NCI-H510A treated with DMSO at 0.1 percent for 48 hours (cell line): ENCODE results near the gene ENPP1.
"Not testable (repeated sequence)": the region's sequence is repeated elsewhere in the genome, so short reads cannot be mapped to it uniquely, and the experiment has no call there.

Experiments
- DNase-seq: peaks from one replicate; lab custom pipeline; 2025; lab: John Stamatoyannopoulos, UW

The ENPP1 gene

DNA sequence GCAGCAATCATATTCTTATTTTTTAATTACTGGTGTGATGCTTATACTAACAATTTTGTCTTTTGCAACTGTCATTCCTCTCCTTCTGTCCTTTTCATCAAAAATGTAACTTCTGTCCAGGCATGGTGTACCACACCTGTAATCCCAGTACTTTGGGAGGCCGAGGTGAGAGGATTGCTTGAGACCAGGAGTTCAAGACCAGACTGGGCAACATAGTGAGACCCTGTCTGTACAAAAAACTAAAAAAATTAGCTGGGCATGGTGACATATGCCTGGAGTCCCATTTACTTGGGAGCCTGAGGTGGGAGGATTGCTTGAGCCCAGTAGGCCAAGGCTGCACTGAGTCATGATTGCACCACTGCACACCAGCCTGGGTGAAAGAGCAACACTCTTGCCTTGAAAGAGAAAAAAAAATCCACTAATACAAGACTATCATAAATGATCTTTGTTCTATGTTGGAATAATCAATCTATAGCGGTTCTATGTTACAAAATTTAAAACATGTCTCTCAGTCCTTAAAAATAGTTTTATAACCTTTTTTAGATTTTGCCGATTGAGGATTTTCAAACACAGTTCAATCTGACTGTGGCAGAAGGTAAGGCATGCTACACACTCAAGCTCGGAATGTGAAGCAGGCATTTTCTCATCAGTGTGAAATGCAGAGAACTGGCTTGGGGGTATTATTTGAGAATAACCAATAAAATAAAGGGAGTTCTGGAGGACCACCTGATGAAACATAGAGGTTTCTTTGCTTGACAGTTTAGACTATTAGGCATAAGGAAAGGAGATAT is 70.4 kb downstream of the ENPP1 start:
- no peak for DNase-seq

DNA sequence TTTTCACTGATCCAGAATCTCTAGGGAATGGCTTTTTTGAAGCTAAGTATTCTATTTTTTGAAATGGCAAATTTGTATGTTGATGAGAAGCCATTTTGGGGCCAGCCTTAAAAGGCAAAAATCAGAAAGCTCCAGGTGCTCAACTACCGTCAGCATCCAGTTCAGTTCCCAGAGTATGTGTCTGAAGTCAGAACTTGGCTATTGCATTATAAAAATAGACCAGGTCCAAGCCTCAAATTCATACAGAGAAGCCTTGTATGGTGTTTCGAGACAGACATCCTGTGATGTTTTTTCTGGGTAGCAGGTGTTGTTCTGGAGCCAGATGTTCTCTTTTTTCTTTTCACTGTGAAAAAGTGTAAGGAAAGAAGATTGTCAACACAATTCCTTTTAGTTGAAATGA is 75.2 kb downstream of the ENPP1 start:
- DNase-seq = no peak

DNA sequence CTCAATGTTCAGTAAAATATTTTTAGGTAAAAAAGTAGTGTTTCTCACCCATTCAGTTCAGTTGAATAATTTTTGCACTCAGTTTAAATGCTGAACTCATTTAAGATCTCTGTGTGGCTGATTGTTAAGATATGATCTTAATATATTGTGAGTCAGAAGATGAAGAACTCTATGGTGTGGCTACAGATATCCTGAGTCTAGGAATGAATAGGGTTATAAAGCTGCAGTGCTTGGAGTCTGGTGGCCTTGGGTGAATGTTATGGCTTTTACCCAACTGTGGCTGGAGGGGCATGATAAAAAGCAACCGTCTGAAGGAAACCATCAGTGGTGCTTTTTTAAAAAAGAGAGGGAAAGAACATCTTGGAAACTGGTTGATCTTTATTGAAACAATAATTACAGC is 77.4 kb downstream of the ENPP1 start:
- DNase-seq = no peak

DNA sequence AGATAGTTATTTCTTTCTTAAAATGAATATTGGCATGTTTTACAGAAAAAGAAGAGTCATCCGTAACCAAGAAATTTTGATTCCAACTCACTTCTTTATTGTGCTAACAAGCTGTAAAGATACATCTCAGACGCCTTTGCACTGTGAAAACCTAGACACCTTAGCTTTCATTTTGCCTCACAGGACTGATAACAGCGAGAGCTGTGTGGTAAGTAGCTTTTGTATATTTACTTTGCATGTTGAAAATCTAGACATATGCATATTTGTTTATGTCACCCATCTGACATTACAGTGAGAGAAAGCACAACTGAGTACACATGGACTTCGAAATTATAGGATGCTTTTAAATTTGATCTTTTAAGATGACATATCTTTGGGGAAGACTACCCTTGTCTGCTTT is 78.7 kb downstream of the ENPP1 start:
- DNase-seq = no peak

DNA sequence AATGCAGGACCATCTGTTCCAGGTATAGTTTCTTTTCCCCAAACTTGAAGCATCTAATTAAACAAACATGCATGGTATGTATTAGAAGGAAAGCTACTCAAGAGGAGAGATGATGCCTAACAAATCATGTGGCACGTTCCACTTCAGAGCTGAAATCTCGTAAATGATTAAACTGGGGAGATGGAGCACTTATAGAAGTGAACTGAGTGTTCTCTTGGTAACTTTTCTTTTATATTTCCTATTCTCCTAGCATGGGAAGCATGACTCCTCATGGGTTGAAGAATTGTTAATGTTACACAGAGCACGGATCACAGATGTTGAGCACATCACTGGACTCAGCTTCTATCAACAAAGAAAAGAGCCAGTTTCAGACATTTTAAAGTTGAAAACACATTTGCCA is 82.3 kb downstream of the ENPP1 start:
- DNase-seq = no peak

DNA sequence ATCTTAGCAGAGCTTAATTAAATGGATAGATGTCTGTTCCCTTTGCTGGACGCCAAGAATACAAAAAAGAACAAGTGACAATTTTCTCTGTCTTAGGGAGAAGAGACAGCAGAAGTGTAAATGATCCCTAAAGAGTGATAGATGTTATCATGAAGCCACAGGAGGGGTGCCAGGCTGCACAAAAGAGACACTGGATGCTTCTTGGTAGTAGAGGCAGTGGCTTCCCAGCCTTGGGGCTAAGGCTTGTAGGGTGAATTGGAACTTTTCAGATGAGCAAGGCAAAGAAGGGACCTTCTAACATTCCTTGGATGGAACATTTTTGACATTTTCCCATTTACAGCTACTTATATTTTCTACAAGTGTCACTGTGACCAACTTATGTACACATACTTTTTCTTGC is 85.4 kb downstream of the ENPP1 start:
- no peak for DNase-seq

DNA sequence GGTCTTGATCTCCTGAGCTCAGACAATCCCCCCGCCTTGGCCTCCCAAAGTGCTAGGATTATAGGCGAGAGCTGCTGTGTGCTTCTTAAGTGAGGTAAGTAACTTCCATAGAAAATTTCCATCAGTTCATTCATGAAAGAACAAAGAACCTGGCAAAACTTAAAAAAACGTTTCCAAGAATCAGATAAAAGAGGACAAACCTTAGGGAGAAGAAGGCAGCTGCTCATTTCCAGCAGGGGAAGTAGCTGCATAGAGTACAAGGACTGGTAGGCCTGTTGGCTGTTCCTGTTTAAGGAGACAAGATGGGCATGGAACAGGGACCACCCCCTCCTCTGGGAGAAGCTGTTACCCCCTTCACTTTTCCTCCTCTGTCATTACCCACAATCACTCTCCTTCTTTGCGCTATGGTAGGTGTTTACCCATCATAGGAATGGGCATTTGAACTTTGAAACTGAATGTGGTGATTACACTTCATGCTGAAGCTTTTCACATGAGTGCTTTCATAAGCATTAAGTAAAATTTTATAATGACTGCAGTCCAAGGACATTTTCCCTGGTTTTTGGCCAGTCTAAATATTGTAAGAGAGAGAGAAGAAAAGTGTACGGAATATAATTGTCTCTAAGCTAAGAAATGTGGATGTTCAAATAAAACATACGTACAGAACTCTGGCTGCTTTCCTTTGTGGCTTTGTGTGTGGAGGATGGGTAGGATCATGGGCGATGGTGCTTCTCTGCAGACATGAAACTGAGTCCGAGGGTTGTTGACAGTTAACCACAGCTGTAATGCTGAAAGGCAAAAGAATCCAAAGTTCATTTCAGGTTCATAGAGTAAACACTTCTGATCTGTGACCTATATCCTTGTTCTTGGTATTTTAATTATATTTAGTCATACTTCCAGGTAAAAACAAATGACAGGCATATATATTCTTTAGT is 86.9 kb downstream of the ENPP1 start:
- DNase-seq = no peak

DNA sequence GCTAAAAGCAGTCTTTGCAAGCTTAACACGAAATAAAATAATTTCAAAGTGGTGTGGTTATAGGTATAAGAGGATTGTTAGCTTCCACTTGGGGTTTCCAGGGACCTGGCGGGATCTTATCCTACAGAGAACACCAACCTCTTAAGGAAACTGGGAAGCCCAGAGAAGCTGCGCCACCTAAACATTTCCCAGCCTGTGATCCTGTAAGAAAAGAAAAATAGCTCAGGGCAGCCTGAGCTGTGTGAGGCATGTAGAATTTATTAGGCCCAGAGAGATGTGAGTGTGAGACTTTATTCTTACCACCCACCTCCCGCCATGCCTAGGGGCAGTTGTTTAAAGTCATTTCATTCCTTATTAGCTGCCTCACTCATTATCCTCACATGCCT is 89.2 kb downstream of the ENPP1 start:
- no peak for DNase-seq

DNA sequence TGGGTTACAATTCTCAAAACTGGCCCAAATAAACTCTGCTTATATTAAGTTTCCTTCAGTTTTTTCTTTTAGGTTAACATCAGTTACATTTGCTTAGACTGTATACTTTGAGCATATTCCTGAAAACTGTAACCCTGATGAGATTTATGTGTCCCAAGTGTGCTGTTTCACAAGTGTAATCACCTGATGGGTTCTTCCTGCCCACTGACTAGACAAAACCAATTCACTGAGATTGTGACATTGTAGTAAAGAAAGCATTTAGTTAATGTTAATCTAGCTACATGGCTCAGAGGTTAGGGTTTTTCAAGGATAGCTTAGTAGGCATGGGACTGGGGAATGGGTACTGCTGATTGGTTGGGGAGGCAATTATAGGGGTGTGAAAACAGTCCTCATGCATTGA is 89.8 kb downstream of the ENPP1 start:
- DNase-seq = no peak

DNA sequence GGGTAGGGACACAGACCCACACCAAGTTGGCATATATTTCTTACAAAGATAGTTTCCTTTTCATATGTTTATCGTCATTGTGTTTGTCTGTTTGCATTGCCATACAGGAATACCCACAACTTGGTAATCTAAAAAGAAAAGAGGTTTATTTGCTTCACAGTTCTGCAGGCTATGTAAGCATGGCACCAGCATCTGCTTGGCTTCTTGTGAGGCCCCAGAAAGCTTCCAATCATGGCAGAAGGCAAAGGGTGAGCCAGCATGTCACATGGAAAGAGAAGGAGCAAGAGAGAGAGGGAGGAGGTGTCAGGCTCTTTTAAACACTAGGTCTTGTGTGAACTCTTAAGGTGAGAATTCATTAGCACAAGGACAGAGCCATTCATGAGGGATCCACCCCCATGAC is 90.9 kb downstream of the ENPP1 start:
- DNase-seq = no peak

DNA sequence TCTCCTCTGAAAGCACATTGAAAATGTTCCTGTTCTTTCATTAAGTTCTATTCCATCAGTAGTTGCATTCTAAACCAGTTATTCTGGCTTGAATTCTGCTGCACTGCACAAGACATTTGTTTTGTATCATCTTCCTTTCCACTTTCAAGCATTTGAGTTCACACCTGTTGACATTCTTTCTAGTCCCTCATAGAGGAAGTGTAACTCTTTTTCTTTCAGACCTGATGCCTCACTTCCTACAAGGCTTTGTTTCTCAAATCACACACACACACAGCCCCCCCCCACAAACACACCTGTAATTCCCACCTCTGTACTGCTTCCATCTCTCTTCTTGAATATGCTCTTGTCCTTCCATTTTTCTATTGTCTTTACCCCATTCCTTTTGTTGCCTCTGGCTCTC is 92.4 kb downstream of the ENPP1 start:
- DNase-seq = no peak

DNA sequence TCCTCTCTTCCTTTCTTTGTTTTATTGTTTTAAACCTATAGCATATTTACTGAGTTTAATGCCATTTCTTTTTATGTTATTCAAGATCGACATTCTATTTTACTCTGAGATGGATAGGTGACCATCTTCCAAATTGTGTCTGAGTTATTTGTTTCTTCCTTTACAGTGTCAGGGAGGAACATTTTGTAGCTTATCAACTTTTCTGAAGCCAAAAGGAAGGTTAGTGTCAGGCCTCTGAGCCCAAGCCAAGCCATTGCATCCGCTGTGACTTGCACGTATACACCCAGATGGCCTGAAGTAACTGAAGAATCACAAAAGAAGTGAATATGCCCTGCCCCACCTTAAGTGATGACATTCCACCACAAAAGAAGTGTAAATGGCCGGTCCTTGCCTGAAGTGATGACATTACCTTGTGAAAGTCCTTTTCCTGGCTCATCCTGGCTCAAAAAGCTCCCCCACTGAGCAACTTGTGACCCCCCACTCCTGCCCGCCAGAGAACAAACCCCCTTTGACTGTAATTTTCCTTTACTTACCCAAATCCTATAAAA is 93.6 kb downstream of the ENPP1 start:
- not testable (repeated sequence) for DNase-seq

DNA sequence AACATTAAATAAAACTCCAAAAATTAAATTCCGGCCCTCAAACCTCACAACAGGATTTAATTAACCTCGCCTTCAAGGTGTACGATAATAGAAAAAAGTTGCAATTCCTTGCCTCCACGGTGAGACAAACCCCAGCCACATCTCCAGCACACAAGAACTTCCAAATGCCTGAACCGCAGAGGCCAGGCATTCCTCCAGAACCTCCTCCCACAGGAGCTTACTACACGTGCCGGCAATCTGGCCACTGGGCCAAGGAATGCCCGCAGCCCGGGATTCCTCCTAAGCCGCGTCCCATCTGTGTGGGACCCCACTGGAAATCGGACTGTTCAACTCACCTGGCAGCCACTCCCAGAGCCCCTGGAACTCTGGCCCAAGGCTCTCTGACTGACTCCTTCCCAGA is 95.9 kb downstream of the ENPP1 start:
- DNase-seq = not testable (repeated sequence)

DNA sequence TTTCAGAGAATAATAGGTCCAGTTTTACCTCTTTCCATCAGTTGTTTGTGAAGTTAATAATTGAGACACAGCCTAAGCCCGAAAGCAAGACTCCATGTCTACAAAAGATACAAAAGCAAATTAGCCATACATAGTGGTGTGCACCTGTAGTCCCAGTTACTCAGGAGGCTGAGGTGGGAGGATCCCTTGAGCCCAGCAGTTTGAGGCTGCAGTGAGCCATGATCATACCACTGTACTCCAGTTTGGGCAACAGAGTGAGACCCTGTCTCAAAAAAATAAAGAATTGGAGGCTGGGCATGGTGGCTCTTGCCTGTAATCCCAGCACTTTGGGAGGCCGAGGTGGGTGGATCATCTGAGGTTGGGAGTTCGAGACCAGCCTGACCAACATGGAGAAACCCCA is 101.0 kb downstream of the ENPP1 start:
- not testable (repeated sequence) for DNase-seq

DNA sequence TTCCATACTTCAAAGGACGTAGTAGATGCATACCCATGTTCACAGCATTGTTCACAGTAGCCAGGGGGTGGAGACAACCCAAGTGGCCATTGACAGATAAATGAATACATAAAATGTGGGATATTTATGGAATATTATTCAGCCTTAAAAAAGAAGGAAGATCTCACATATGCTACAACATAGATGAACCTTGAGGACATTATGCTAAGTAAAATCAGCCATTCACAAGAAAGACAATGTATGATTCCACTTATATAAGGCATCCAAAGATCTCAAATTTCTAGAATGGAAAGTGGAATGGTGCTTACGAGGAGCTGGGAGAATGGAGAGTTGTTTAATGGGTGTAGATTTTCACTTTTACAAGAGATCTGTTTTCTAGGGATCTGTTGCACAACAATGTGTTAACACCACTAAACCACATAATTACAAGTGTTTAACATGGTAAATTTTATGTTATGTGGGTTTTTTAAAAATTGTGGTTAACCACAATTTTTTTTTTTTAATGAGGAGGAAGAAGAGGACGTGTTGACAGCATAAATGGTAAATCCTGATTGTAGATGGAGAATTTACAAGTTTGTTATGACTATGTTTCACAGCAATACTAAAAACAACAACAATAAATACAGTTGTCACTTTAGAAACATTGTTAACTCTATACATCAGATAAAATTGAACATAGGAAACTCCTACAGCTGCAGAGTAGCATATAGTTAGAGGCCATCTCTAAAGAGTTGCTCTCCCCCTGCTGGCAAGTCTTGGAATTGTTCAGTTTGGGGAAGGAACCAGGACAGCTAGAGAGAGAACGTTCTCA is 101.8 kb downstream of the ENPP1 start:
- DNase-seq = peak; percentile 17

DNA sequence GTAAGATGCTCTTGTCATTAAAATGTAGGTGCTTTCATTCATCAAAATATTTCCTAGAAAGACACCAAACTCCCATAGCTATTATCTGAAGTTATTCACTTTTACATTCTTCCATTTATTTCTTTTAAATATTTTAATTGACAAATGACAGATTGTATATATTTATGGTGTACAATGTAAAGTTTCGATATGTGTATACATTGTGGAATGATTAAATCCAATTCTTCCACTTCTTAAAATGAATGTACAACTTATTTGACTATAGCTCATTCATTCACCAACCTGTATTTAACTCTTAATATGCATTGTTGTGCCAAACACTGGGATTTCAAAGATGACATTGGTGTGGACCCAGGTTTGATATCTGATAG is 102.4 kb downstream of the ENPP1 start:
- DNase-seq = no peak

DNA sequence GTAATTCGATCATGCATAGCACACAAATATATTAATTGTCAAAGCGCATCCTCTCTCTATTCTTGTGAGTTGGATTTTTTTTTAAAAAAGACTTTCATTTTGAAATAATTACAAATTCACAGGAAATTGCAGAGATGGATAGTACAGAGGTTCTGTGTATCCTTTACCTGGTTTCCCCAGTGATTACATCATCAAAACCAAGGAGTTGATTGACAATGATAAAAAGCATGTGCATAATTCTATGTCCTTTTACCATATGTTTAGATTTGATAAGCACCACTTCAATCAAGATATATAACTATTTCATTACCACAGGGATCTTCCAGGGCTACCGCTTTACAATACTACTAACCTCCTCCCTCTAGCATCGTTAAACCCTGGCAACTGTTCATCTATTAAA is 103.1 kb downstream of the ENPP1 start:
- no peak for DNase-seq

DNA sequence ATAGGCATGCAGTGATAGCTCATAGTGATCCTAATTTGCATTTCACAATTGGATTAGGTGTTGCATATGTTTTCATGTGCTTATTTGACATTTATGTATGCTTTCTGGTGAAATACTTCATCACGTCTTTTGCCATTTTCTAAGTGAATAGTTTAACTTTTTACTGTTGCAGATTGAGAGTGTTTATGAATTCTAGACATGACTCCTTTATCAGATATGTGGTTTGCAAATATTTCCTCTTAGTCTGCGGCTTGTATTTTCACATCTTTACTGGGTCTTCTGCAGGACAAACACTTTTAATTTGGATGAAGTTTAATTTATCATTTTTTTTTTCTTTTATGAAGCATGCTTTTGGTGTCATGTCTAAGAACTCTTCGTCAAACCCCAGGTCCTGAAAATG is 104.1 kb downstream of the ENPP1 start:
- no peak for DNase-seq

DNA sequence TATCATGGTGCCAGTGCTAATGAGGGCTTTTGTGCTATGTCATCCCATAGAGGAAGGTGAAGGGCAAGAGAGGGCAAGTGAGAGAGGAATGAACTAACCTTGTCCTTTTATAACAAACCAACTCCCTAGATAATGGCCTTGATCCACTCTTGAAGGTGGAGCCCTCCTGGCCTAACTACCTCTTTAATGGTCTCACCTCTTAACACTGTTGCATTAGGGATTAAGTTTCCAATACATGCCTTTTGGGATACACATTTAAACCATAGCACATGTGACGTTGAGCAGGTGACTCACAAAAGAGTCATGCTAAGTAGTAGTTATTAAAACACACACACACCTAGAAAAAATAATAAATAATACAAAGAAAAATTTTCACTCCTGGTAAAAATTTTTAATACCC is 106.4 kb downstream of the ENPP1 start:
- DNase-seq = no peak

DNA sequence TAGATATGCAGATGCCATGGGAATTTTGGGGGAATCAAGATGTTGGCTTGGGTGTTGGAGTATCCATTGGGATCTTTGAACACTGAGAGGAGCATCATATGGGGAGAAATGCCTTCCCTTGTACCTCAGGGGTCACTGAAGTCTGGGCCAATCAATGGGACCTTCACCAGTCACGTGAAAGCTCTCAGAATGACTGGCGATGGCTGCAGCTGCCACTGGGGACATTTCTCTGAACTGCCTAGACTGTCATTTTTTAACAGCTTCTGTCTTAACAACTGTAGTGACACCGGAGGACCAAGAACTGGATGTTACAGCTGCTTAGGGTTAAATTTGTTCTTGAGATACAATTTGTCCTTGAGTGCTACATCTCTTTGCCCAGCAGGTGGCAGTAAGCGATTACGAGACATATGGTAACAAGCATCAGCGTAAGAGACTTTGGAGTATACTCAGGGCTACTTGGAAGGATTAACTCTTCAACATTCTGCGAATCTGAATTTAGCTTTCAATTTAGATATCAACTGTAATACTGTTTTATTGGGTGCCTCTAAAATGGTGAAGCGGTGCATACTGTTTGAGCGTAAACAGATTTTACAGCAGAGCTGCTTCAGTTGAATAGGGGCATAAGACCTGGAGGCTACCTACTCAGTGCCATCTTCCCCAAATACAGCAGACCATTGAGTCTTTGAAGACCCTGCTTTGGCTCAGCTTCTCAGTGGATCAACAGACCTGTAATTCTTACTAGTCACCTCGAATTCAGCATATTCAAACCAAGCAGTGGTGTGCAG is 107.3 kb downstream of the ENPP1 start:
- peak; percentile 8 for DNase-seq

DNA sequence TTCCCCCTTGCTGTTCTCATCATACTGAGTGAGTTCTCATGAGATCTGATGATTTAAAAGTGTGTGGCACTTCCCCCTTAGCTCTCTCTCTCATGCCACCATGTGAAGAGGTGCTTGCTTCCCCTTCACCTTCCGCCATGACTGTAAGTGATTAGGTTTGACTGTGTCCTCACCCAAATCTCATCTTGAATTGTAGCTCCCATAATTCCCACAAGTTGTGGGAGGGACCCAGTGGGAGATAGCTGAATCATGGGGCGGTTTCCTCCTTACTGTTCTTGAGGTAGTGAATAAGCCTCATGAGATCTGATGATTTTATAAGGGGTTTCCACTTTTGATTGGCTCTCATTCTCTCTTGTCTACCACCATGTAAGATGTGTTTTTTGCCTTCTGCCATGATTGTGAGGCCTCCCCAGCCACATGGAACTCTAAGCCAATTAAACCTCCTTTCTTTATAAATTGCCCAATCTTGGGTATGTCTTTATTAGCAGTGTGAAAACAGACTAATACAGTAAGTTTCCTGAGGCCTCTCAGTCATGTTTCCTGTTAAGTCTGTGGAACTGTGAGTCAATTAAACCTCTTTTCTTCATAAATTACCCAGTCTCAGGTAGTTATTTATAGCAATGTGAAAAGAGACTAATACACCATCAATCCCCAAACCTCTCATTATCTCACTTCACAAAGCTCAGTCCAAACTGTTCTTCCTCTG is 108.4 kb downstream of the ENPP1 start:
- DNase-seq = not testable (repeated sequence)
